ENCODE results near the gene VPS52.
"Not testable (repeated sequence)": the region's sequence is repeated elsewhere in the genome, so short reads cannot be mapped to it uniquely, and the experiment has no call there.

VPS52 gene

GRCh38 chr6:33280539-33280938 is 8.9 kb upstream of the VPS52 start:
- DNase-seq (ENCODE audit: low read depth in 3 of 3, low spot score in 1 of 3) = no peak

- DNase-seq (ENCODE audit: low read depth in 3 of 3, low spot score in 1 of 3) = no peak
Measured at GRCh38 chr6:33279971-33280511, 8.4 kb upstream of the VPS52 start.

- DNase-seq (ENCODE audit: low read depth in 3 of 3, low spot score in 1 of 3) = no peak
Measured at GRCh38 chr6:33279257-33279695, 7.6 kb upstream of the VPS52 start.

- no peak for DNase-seq (ENCODE audit: low read depth in 3 of 3, low spot score in 1 of 3)
Measured at GRCh38 chr6:33278810-33279209, 7.1 kb upstream of the VPS52 start.

- DNase-seq (ENCODE audit: low read depth in 3 of 3, low spot score in 1 of 3) = no peak
Measured at GRCh38 chr6:33278392-33278741, 6.7 kb upstream of the VPS52 start.

GRCh38 chr6:33277663-33278391 is 6.2 kb upstream of the VPS52 start:
- no peak for DNase-seq (ENCODE audit: low read depth in 3 of 3, low spot score in 1 of 3)

GRCh38 chr6:33276864-33277662 is 5.4 kb upstream of the VPS52 start, which contains the start of gene B3GALT4:
TSS of gene B3GALT4 (plus strand) at chr6:33277123. CDS start at chr6:33277420, 297 bp downstream.
- peak in 2 of 3 donors; percentile 21 to 64 for DNase-seq (ENCODE audit: low read depth in 3 of 3, low spot score in 1 of 3)

GRCh38 chr6:33276581-33276863 is 4.8 kb upstream of the VPS52 start:
- no peak for DNase-seq (ENCODE audit: low read depth in 3 of 3, low spot score in 1 of 3)

GRCh38 chr6:33275795-33276580 is 4.3 kb upstream of the VPS52 start:
- not testable (repeated sequence) for DNase-seq (ENCODE audit: low read depth in 3 of 3, low spot score in 1 of 3)

GRCh38 chr6:33273924-33274902 is 2.5 kb upstream of the VPS52 start:
- no peak for DNase-seq (ENCODE audit: low read depth in 3 of 3, low spot score in 1 of 3)

- DNase-seq (ENCODE audit: low read depth in 3 of 3, low spot score in 1 of 3) = no peak
Measured at GRCh38 chr6:33273129-33273923, 1.6 kb upstream of the VPS52 start.

GRCh38 chr6:33272275-33273128 is 826 bp upstream of the VPS52 start:
- DNase-seq (ENCODE audit: low read depth in 3 of 3, low spot score in 1 of 3) = no peak

GRCh38 chr6:33271117-33271467 is 584 bp downstream of the VPS52 start:
- DNase-seq (ENCODE audit: low read depth in 3 of 3, low spot score in 1 of 3) = no peak

GRCh38 chr6:33264015-33264414 is 7.7 kb downstream of the VPS52 start:
- no peak for DNase-seq (ENCODE audit: low read depth in 3 of 3, low spot score in 1 of 3)

- DNase-seq (ENCODE audit: low read depth in 3 of 3, low spot score in 1 of 3) = not testable (repeated sequence)
Measured at GRCh38 chr6:33262490-33262889, 9.2 kb downstream of the VPS52 start.

GRCh38 chr6:33259032-33259431 is 12.6 kb downstream of the VPS52 start:
- DNase-seq (ENCODE audit: low read depth in 3 of 3, low spot score in 1 of 3) = no peak

GRCh38 chr6:33254591-33254990 is 17.1 kb downstream of the VPS52 start:
- no peak for DNase-seq (ENCODE audit: low read depth in 3 of 3, low spot score in 1 of 3)

- no peak for DNase-seq (ENCODE audit: low read depth in 3 of 3, low spot score in 1 of 3)
Measured at GRCh38 chr6:33252759-33253158, 18.9 kb downstream of the VPS52 start.
